Right lobe of liver (tissue), 6 donors: Measurements from ENCODE around the gene PYGO1. TPM values are rescaled to one million over a fixed set of nuclear protein-coding genes. Genes with fewer than 3 reads are reported as not detected.

Source experiments
- ATAC-seq, 4 donors: fragments of 200-7000 bp; cut with Tn5 transposase; one replicate each; pipeline ENCODE4 v1.9.1; 2020; ENCODE audit warnings: mild to moderate bottlenecking in 4 of 4, moderate library complexity in 4 of 4
- DNase-seq, 3 donors: peaks; one replicate each; pipeline ENCODE4 v3.0.0-alpha.2; 2020
- H3K27ac ChIP-seq, 3 donors: fragments of 200-600 bp; one replicate each; pipeline ENCODE4 v1.8.0; 2022
- H3K27me3 ChIP-seq, 2 donors: fragments of 200-600 bp; one replicate each; pipeline ENCODE4 v1.8.0; 2022
- H3K36me3 ChIP-seq, 4 donors: fragments of 200-600 bp; sonication (generic) in 1 of 4; one replicate each; pipeline versions ENCODE4 v1.5.1 to v1.8.0; 2017 to 2022; ENCODE audit warnings: control low read depth in 1 of 4
- H3K4me1 ChIP-seq, 4 donors: fragments of 200-600 bp; sonication (generic) in 1 of 4; one replicate each; pipeline versions ENCODE4 v1.5.1 to v1.8.0; 2017 to 2022; ENCODE audit warnings: control low read depth in 1 of 4
- H3K4me3 ChIP-seq, 3 donors: fragments of 200-600 bp; one replicate each; pipeline ENCODE4 v1.8.0; 2022
- H3K9me3 ChIP-seq, 4 donors: fragments of 200-600 bp; sonication (generic) in 1 of 4; one replicate each; pipeline versions ENCODE4 v1.5.1 to v1.8.0; 2017 to 2022; ENCODE audit warnings: control low read depth in 1 of 4
- CTCF ChIP-seq, 4 donors: fragments of 200-600 bp in 3 of 4; fragments of 450-650 bp in 1 of 4; IDR thresholded peaks; one replicate each; pipeline versions ENCODE4 v1.5.1 to v1.8.0; 2016 to 2022; ENCODE audit warnings: antibody characterized with exemption in 4 of 4, mild to moderate bottlenecking in 2 of 4
- POLR2A ChIP-seq: fragments of 450-650 bp; IDR thresholded peaks from one replicate; pipeline ENCODE4 v1.6.1; 2017; ENCODE audit warnings: antibody characterized with exemption, mild to moderate bottlenecking
- WGBS: methylation state at CpG from one replicate; pipeline ENCODE4 v1.1.6; 2018; ENCODE audit warnings: low coverage, low lambda C conversion rate; ENCODE audit not compliant: insufficient coverage; ENCODE audit errors: missing lambda C conversion rate; 5-methylcytosine and 5-hydroxymethylcytosine counted together
- intact Hi-C, 2 donors: fragments of 100-400 bp; cut with DNase I; formaldehyde crosslinking; loops; one replicate each; pipeline versions ENCODE4 v1.11.2 to v1.14.1; 2022
- total RNA-seq, 6 experiments: library from RNA; depleted of rRNA in 2 of 6; stranded (reverse); fragments of >200 nt in 2 of 6; fragmentation: NEBNext Ultra II Directional in 3 of 6; extraction: Animal tissue kit (Norgen Biotek cat#: 25700) in 3 of 6; gene quantifications; one replicate each; pipeline versions ENCODE4 v1.1.0 to v1.2.4, GENCODE V29; 2016 to 2023
- donor health status: DM: no; HTN: yes; CAD: no.
- donor health status: DM: no; HTN: no; CAD: no.
- donor health status: DM: no; HTN: no; CAD: no.
- donor health status: DM: no; HTN: yes; CAD: no.
- donor health status: DM: no; HTN: yes; CAD: no.

The PYGO1 gene
- total RNA-seq, 6 experiments from 2014 or later: 0.09 to 0.27 (median 0.19) TPM

DNA sequence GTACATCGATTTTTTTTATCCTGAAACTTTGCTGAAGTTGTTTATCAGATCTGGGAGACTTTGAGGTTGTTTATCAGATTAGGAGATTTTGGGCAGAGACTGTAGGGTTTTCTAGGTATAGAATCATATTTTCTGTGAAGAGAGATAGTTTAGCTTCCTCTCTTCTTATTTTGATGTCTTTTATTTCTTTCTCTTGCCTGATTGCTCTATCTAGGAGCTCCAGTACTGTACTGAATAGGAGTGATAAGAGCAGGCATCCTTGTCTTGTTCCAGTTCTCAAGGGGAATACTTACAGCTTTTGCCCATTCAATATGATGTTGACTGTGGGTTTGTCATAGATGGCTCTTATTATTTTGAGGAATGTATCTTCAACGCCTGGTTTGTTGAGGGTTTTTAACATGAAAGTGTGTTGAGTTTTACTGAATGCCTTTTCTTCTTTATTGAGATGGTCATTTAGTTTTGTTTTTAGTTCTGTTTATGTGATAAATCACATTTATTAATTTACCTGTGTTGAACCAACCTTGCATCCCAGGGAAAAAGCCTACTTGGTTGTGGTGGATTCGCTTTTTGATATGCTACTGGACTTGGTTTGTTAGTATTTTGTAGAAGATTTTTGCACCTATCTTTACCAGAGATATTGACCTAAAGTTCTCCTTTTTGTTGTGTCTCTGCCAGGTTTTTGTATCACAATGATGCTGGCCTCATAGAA is 65.2 kb downstream of the PYGO1 start:
- Histone ChIP-seq H3K4me1 (no peaks in the 10 kb centered on the region), H3K9me3 (no peaks in the 10 kb centered on the region), H3K27me3 (no peaks in the 10 kb centered on the region), H3K4me3 (no peak overlapping the region), H3K27ac (no peak overlapping the region), H3K36me3 (no peaks in the 10 kb centered on the region)
- no peak for DNase-seq
- WGBS: 51% methylated on average over 3 of the region's 3 CpGs
- intact Hi-C loops: no loop called here
- ATAC-seq: no peak
- no peak for TF ChIP-seq CTCF (IDR thresholded peaks at IDR 0.05)
- TF ChIP-seq POLR2A: no peak

DNA sequence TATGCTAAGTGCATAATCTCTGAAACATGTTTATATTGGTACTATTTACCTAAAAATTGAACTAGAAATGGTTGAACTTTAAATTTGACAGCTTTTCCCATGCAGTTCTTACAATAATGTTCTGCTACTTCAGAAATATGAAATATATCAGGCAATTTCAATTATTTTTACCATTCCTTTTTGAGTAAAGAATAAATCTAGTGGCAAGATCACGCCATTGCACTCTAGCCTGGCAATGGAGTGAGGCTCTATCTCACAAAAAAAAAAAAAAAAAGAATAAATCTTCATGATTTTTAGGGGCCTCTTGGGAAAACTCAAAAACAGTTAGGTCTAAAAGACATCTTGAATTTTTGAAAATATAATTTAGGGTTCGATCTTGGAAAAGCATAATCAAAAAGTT is 69.5 kb downstream of the PYGO1 start:
- Histone ChIP-seq H3K27me3 (no peaks in the 10 kb centered on the region), H3K9me3 (no peaks in the 10 kb centered on the region), H3K4me3 (no peak overlapping the region), H3K27ac (no peak overlapping the region), H3K36me3 (no peaks in the 10 kb centered on the region), H3K4me1 (no peaks in the 10 kb centered on the region)
- WGBS: 54% methylated on average over 2 of the region's 2 CpGs
- intact Hi-C loops: no loop called here
- no peak for DNase-seq
- ATAC-seq: no peak
- TF ChIP-seq POLR2A: no peak
- TF ChIP-seq CTCF (IDR thresholded peaks at IDR 0.05): no peak

GRCh38 chr15:55518009-55518408 is 70.1 kb downstream of the PYGO1 start:
- DNase-seq: no peak

GRCh38 chr15:55515991-55516776 is 72.0 kb downstream of the PYGO1 start:
- TF ChIP-seq POLR2A (no peak), CTCF (IDR thresholded peaks at IDR 0.05) (no peak)
- no peak for ATAC-seq
- 72% methylated on average over 12 of the region's 12 CpGs for WGBS

More at GRCh38 chr15:55518009-55518408, 70.1 kb downstream of the PYGO1 start:
- intact Hi-C loops: no loop called here
- ATAC-seq: no peak
- no peak overlapping the region for H3K27ac ChIP-seq
- no peaks in the 10 kb centered on the region for H3K4me1 ChIP-seq
- no peaks in the 10 kb centered on the region for H3K9me3 ChIP-seq
- no peaks in the 10 kb centered on the region for H3K27me3 ChIP-seq
- no peak overlapping the region for H3K4me3 ChIP-seq
- no peak for TF ChIP-seq POLR2A
- TF ChIP-seq CTCF (IDR thresholded peaks at IDR 0.05): no peak
- WGBS: 67% methylated on average over 3 of the region's 3 CpGs
- no peaks in the 10 kb centered on the region for H3K36me3 ChIP-seq

More at GRCh38 chr15:55515991-55516776, 72.0 kb downstream of the PYGO1 start:
- Histone ChIP-seq H3K4me1 (no peaks in the 10 kb centered on the region), H3K27ac (no peak overlapping the region), H3K27me3 (no peaks in the 10 kb centered on the region), H3K4me3 (no peak overlapping the region), H3K9me3 (no peaks in the 10 kb centered on the region), H3K36me3 (no peaks in the 10 kb centered on the region)
- DNase-seq: no peak
- intact Hi-C loops: no loop called here
